Activated CD4-positive, CD25-positive, alpha-beta regulatory T cell (primary cell): ENCODE results near the gene ACR.
"Not testable (repeated sequence)": the region's sequence is repeated elsewhere in the genome, so short reads cannot be mapped to it uniquely, and the experiment has no call there.

ENCODE experiments used
- DNase-seq, 4 experiments: peaks; one replicate each; lab custom pipeline; 2025; lab: John Stamatoyannopoulos, UW

The ACR gene

DNA sequence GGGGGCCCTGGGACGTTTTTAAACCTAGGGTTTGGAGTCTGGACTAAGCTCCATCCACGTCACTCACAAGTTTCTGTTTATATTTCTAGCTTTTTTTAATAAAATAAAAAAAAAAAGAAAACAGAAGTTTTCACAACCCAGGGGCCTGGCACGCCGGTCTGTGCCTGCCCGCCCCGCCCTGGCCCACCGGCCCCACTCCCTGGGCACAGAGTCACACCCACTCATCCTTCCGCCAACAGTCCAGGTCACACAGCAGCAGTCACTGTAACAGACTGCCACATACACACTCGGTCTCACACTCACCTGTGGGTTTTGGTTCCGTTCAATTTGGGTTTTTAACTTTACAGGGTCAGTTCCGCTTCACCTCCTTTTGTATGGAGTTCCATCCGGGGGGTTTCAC is 5.3 kb upstream of the ACR start:
- no peak for DNase-seq

DNA sequence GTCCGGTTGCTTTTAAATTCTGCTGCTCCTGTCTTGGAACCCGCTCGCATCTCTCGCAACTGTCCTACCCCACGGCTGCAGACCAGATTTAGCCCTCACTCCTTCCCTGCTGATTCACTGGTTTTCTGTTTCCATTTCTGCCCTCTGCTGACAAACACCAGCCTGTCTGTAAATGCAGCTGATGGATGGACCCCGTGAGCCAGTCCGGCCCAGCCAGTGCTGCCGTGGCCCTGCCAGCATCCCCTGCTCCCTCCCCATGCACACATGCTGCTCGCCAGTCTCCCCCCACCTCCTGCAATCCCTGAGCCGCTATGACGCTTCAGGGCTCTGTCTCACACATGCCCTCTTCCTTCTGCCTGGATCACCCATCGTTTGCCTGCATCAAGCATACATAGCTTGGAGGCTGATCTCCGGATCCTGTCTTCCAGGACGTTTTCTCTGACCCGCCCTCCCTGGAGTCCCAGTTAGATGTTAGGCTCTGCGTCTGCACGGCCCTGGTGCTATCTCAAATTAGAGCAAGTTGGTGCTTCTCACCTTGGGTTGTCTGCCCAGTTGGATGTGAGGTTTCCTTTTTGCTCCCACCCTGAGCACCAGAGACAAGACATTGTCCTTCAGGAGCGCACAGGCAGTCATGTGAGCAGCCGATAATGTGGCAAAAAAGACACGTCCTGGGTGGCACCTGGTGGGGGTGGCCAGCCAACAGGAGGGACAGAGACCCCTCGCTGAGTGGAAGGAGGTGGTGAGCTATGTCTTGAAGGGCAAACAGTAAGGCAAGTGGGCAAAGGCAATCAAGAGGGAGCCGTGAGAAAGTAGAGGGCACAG is 4.3 kb upstream of the ACR start:
- no peak for DNase-seq

DNA sequence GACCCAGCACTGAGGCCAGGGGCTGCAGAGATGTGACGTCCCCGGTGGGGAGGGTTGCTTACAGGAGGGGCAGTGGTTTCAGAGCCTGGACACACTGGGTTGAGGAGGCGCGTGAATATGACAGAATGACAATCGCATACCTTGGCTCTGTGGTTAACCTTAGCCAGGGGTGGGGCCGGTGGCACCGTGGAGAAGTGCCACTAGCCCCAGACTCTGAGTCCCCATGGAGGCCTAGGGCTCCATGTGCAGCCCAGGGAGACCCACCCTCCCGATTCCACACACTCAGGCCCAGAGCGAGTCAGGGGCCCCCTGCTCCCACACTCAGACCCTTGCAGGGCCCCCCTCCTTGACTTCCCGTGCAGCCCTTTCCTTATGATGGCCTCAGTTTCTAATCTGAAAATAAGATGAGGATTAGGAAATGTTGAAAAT is 3.6 kb upstream of the ACR start:
- no peak for DNase-seq

DNA sequence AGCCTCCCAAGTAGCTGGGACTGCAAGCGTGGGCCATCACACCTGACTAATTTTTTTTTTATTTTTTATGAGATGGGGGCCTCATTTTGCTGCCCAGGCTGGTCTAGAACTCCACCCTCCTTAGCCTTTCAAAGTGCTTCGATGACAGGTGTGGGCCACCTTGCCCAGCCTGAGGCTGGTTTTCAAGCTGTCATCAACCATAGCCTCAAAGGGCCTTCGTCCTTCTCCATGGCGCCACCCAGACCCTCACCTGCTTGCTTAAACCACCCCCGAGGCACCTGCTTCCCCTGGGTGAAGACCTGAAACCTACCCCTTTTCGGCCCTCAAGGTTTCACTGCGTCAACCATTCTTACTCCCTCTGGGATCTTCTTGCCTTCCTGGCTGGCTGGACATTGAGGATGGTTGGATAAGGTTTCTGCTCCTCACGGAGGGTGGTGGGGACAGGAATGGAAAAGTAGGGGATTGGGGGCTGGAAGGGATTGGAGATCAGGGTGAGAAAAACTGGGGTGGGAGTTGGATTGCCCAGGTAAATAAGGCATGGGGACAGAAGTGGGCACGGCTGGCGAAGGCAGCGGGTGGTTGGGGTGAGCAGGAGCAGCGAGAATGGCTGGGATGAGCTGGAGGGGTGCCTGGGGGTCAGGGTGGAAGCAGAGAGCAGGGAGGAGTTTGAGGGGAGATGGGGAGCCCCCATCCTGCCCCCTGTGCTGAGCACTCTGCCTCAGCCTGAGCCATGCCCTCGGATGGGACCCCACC is 2.8 kb upstream of the ACR start:
- no peak for DNase-seq

DNA sequence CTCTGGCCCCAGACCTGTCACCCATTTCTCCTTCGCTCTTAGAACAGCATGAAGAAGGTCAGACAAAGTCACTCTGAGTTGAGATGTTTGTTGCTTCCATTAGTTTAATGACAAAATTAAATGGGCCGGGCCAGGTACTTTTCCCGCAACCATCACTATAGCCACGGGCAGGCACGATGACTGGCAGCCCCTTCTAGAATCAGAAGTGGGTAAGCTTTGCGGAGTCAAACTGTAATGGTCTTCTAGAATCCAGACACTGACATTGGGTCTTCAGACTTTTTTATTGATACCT is 2.3 kb upstream of the ACR start:
- DNase-seq: no peak

DNA sequence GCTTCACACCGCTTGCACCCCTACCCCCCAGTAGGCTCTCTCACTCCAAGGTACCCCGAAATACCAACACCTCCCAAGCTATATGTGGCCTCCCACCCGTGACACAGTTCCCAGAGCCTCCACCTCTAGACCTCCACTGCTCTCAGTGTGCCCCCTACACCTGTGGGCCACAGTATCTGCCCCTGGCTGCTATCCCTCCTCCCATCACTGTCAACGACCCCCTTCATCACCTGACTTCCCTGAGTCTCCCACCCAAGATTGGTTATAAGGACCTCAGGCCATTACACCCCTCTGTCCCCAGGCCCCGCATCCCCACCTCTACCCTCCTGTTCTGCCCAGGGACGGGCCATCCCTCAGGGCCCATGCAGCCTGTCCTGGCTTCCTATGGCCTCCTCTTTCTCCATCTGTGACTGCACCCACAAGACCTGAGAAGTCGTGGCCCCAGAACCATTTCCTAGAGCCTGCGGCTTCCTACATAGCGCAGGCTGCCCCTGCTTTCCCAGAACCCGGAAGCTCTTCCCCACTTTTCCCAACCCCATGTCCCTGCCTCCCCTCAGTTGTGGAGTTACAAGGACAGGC is 734 bp downstream of the ACR start:
- DNase-seq: no peak

DNA sequence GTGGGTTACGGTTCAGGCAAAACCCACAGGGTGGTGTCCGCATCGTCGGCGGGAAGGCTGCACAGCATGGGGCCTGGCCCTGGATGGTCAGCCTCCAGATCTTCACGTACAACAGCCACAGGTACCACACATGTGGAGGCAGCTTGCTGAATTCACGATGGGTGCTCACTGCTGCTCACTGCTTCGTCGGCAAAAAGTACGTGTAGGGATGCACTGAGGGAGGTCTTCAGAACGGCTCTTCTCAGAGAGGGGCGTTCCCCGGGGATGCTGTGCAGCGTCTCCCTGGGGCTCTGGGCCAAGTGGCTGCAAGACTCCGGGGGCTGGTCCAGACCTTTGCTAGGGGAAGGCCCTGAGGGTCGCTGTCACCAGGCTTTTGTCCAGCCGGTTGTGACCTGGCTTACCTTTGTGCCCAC is 1.3 kb downstream of the ACR start:
- no peak for DNase-seq

DNA sequence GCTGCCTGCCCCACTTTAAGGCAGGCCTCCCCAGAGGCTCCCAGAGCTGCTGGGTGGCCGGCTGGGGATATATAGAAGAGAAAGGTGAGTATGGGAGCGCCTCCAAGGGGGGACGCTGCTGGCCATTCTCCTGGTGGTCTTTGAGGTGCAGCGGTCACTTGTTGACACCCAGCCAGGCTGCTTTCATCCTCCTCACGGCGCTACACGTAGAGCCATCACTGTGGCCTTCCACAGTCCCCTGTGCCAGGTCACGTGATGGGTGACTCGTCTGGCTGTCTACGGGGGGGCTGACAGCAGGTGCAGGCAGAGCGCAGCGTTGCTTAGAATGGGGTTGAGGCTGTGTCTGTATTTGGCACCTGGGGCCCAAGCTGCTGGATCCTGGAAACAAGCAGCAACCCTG is 1.9 kb downstream of the ACR start:
- DNase-seq: no peak

DNA sequence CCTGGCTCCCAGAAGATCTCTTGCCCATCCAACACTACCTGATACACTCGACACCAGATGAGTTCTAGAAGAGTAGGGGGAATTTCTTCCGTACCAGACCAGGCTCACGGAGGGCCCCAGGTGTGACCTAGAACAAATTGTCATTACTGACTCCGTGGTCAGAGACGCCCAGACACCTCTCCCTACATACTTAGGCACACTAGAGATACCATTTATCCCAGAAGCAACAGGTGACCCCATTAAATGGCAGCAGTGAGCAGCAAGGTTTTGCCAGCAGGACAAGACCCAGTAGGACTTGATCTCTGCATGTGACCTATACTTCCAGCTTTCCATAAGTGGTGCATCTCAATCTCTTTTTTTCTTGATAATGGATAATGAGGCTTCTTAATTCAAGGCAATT is 2.7 kb downstream of the ACR start:
- not testable (repeated sequence) for DNase-seq

DNA sequence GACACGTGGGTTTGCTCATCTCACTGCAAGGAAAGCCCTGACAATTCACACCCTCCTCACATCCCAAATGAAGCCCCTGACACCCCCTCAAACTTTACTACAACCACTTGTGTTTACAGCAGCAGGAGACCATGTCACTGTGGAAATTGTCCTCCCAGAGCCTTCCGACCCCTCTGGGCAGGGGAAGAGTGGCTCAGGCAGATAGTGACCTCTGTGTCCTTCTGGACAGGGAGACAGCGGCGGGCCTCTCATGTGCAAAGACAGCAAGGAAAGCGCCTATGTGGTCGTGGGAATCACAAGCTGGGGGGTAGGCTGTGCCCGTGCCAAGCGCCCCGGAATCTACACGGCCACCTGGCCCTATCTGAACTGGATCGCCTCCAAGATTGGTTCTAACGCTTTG is 6.4 kb downstream of the ACR start:
- DNase-seq: not testable (repeated sequence)

DNA sequence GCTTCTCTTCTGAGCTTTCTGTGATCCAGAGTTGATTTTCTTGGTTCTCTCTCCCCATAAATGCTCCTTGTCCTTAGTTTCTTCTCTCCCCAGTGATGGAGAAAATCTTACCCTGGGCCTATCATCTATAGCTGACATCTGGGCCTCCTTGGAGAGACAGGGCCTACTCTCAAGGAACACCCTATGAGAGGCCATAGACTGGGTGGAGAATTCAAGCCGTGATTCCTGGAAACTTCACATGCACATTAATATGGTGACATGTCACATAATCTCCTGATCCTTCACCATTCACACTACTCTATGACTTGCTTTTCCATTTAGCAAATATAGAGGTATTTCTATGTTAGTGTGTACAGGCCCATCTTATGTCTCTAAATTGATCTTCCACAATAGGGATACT is 9.5 kb downstream of the ACR start:
- DNase-seq: not testable (repeated sequence)

DNA sequence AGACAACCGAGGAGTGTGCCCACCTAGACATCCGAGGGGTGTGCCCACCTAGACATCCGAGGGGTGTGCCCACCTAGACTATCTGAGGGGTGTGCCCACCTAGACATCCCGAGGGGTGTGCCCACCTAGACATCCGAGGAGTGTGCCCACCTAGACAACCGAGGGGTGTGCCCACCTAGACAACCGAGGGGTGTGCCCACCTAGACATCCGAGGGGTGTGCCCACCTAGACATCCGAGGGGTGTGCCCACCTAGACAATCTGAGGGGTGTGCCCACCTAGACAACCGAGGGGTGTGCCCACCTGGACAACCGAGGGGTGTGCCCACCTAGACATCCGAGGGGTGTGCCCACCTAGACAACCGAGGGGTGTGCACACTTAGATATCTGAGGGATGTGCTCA is 10.6 kb downstream of the ACR start:
- DNase-seq: not testable (repeated sequence)

DNA sequence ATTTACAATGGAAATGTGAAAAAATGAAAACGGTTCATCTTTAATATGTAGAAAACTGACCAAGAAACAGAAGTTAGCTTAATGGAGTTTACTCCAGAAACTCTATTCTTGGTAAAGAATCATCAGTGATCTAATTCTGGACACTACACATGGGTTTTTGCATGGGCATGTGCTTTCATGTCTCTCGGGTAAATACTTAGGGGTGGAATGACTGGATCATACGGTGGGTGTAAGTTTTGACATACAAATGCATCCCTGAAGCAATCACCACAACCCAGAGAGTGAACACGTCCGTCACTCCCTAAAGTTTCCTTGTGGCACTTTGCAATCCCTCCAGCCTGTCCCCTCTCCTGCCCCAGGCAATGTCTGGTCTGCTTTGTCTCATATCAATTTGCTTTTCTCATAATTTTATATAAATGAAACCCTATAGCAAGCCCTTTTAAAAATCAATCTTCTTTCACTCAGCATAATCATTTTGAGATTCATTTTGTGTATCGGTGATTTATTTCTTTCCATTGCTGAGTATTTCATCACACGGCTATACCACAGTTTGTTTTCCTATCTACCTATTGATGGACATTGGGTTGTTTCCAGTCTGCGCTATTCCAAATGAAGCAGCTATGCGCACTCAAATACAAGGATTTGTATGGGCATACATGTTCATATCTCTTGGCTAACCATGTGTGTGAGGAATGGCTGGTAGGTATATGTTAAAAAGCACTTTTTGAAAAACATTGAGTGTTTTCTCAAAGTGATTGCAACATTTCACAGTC is 11.5 kb downstream of the ACR start:
- DNase-seq: not testable (repeated sequence)

DNA sequence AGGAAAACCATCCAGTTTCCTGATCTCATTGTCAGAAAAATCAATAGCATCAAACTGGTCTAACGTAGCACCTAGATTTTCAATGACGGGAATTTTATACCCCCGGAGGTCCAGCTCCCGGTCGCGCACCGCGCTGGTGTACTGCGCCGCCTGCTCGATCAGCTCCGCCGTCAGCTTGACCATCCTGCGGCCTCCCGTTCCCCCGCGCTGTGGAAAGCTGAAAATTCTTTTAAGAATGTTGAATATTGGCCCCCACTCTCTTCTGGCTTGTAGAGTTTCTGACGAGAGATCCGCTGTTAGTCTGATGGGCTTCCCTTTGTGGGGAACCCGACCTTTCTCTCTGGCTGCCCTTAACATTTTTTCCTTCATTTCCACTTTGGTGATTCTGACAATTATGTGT is 17.2 kb downstream of the ACR start:
- not testable (repeated sequence) for DNase-seq

DNA sequence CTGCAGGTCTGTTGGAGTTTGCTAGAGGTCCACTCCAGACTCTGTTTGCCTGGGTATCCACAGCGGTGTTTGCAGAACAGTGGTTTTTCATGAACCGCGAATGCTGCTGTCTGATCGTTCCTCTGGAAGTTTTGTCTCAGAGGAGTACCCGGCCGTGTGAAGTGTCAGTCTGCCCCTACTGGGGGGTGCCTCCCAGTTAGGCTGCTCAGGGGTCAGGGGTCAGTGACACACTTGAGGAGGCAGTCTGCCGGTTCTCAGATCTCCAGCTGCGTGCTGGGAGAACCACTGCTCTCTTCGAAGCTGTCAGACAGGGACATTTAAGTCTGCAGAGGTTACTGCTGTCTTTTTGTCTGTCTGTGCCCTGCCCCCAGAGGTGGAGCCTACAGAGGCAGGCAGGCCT is 18.4 kb downstream of the ACR start:
- not testable (repeated sequence) for DNase-seq

DNA sequence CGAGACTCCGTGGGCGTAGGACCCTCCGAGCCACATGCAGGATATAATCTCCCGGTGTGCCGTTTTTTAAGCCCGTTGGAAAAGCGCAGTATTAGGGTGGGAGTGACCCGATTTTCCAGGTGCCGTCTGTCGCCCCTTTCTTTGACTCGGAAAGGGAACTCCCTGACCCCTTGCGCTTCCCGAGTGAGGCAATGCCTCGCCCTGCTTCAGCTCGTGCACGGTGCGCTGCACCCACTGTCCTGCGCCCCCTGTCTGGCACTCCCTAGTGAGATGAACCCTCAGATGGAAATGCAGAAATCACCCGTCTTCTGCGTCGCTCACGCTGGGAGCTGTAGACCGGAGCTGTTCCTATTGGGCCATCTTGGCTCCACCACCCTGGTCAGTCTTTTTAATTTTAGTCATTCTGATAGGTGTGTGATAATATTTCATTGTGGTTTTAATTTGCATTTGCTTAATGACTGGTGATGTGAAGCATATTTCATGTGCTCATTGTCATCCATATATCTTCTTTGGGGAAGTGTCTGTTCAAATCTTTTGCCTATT is 19.0 kb downstream of the ACR start:
- DNase-seq: peak in 2 of 4 experiments; percentile 29 to 41

DNA sequence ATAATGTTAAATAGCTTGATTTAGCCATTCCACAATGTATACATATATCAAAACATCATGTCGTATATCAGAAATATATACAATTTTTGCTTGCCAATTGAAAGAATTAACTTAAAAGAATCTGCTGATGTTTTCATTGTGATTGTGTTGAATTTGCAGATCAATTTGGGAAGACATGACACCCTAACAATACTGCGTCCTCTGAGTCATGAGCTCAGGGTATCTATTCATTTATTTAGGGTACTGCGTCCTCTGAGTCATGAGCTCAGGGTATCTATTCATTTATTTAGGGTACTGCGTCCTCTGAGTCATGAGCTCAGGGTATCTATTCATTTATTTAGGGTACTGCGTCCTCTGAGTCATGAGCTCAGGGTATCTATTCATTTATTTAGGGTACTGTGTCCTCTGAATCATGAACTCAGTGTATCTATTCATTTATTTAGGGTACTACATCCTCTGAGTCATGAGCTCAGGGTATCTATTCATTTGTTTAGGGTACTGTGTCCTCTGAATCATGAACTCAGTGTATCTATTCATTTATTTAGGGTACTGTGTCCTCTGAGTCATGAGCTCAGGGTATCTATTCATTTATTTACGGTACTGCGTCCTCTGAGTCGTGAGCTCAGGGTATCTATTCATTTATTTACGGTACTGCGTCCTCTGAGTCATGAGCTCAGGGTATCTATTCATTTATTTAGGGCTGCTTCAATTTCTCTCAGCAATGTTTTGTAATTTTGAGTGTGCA is 21.8 kb downstream of the ACR start:
- DNase-seq: not testable (repeated sequence)

DNA sequence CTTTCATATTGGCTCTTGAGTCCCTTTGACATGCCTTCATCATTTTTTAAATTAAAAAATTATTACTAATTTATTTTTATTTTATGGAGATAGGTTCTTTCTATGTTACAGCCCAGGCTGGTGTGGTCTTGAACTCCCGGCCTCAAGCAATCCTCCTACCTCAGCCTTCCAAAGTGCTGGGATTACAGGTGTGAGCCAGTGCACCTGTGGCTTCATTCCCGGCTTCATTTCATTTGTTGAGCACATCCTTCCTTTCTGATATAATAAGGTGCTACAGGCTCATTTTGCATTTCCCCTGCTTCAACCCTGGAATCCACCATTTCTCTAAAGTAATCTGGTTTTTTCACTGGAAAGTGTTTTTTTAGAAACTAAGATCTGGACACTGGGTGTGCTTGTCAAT is 23.8 kb downstream of the ACR start:
- DNase-seq: not testable (repeated sequence)

DNA sequence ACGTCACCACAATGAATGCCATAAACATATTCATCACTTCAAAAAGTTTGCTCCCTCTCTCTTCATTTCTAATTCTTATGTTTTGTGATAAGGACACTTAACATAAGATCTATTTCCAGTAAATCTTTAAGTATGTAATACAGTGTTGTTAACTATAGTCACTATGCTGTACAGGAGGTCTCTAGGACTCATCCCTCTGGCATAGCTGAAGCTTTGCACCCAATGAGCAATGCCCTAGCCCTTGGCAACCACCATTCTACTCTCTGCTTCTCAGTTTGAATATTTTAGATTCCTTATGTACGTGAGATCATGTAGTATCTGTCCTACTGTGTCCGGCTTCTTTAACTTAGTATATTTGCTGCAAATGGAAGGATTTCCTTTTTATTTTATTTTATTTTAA is 26.3 kb downstream of the ACR start:
- DNase-seq: not testable (repeated sequence)

DNA sequence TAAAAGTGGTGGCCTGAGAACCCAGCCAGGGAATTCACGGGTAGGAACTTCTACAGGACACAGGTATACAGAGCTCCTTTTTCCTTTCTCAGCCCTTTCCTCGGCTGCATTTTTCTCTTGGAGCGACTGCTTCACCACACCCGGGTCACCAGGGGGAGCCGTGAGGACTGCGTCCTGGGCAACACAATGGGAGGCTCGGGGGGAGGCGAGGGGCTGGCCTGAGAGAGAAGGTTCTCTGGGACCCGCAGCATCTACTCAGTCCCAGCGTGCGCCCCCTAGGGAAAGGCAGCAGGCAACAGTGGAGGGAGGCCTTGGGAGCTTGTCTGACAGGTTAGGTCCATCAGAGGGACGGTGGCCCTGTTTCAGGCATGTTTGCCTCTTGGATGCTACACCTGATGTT is 37.1 kb downstream of the ACR start:
- not testable (repeated sequence) for DNase-seq

DNA sequence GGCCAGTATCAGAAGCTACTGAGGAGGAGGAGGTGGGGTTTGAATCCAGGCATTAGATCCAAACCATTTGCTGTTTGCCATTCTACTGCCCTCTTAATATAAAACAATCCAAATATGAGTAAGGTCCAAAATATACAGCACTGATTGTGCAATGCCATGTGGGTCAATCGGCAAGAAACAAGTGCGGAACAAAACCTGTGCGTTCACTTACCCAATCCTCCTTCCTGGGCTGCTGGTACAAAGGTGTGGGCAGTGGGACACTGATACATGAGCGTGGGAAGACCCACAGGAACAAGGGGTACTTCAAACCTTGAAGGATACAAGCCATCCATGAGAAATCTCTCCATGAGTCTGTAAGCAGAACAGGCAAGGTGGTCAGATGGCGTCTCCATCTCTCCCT is 39.6 kb downstream of the ACR start:
- not testable (repeated sequence) for DNase-seq
